Measurements from ENCODE around the gene NUDCD3. TPM values are rescaled to one million over a fixed set of nuclear protein-coding genes. Genes with fewer than 3 reads are reported as not detected.

The NUDCD3 gene
- 10 to 100 TPM; 20.4 to 20.8 TPM for total RNA-seq

- peak; percentile 84 to 89 (median 87) for DNase-seq
- Histone ChIP-seq H3K4me3 (peak within 1 kb of the TSS; percentile 86 to 98), H3K36me3 (replicated peaks in 1 of 2; ENCODE audit: insufficient read depth in 1 of 2, low read depth in 2 of 2) (no peaks in the 10 kb centered on the region), H3K27ac (peak within 1 kb of the TSS; percentile 81 to 99 (median 97)), H3K9me3 (no peaks in the 10 kb centered on the region), H3K4me1 (peaks cover 41% of the 10 kb centered on the region), H3K27me3 (no peaks in the 10 kb centered on the region)
- 0% methylated on average over 28 to 61 of the region's 63 CpGs for WGBS, 2 donors
- TF ChIP-seq POLR2A (IDR thresholded peaks at IDR 0.05) (peak; percentile 24 to 74 (median 73)), CTCF (IDR thresholded peaks at IDR 0.05) (peak in 2 of 7 experiments; percentile 16 to 20)
- intact Hi-C loops (cut with DNase I): no loop called here
- ATAC-seq: peak; percentile 94
These were observed at the start of gene NUDCD3 for GRCh38 chr7:44490351-44491200. Gene NUDCD3 (minus strand): TSS chr7:44490658. CDS start chr7:44490600, 58 bp downstream.

- WGBS, 2 donors: 85 to 87% methylated on average over 24 to 27 of the region's 27 CpGs
- DNase-seq (no peak), ATAC-seq (no peak)
These were observed 49.4 kb upstream of the NUDCD3 start for GRCh38 chr7:44539669-44540506.

GRCh38 chr7:44538798-44539668 lies 48.6 kb upstream of the NUDCD3 start:
- WGBS, 2 donors: 83 to 87% methylated on average over 25 to 31 of the region's 32 CpGs
- Histone ChIP-seq H3K9me3 (no peaks in the 10 kb centered on the region), H3K4me3 (no peak overlapping the region), H3K36me3 (replicated peaks in 1 of 2; ENCODE audit: insufficient read depth in 1 of 2, low read depth in 2 of 2) (no peaks in the 10 kb centered on the region), H3K27ac (no peak overlapping the region), H3K27me3 (no peaks in the 10 kb centered on the region), H3K4me1 (no peaks in the 10 kb centered on the region)
- intact Hi-C loops (cut with DNase I): no loop called here
- TF ChIP-seq POLR2A (IDR thresholded peaks at IDR 0.05): no peak
- no peak for TF ChIP-seq CTCF (IDR thresholded peaks at IDR 0.05)
- no peak for DNase-seq
- ATAC-seq: no peak

More at GRCh38 chr7:44539669-44540506, 49.4 kb upstream of the NUDCD3 start:
- no peak overlapping the region for H3K27ac ChIP-seq
- H3K4me1 ChIP-seq: no peaks in the 10 kb centered on the region
- H3K36me3 ChIP-seq (replicated peaks in 1 of 2; ENCODE audit: insufficient read depth in 1 of 2, low read depth in 2 of 2): no peaks in the 10 kb centered on the region
- H3K9me3 ChIP-seq: no peaks in the 10 kb centered on the region
- intact Hi-C loops (cut with DNase I): no loop called here
- no peaks in the 10 kb centered on the region for H3K27me3 ChIP-seq
- H3K4me3 ChIP-seq: no peak overlapping the region
- no peak for TF ChIP-seq CTCF (IDR thresholded peaks at IDR 0.05)
- no peak for TF ChIP-seq POLR2A (IDR thresholded peaks at IDR 0.05)

DNA sequence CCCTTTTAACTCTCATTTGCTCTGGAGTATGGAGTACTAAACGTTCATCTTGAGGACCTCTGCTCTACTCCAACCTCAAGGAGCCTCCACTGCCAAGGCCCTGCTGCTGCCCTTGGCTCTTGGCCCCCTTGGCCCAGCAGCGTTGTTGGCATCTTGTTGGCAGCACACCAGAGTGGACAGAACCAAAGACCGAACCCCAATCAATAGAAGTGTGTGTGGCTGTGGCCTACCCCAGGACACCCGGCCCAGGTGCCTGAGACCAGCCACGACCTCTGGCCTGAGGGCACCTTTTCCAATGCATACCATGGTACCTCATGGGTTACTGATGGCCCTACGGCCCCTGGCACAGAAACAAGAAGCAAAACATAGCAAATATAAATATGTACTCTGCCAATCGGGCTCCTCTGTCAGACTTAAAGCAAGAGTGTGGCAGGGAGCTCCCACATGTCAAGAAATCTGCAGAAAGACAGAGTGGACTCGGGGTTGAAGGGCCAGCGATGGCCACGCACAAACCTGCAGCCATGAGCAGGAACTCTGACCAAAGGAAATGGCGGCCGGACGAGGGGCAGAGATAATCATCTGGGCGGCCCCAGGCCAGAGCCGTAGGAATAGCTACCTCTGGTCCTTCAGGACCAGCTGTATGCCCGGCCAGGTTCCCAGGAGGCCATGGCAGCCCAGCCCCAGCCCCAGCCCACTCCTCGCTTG lies 47.8 kb upstream of the NUDCD3 start:
- Histone ChIP-seq H3K27ac (no peak overlapping the region), H3K4me3 (no peak overlapping the region), H3K4me1 (no peaks in the 10 kb centered on the region), H3K36me3 (replicated peaks in 1 of 2; ENCODE audit: insufficient read depth in 1 of 2, low read depth in 2 of 2) (no peaks in the 10 kb centered on the region), H3K9me3 (no peaks in the 10 kb centered on the region), H3K27me3 (no peaks in the 10 kb centered on the region)
- ATAC-seq: no peak
- DNase-seq: no peak
- TF ChIP-seq POLR2A (IDR thresholded peaks at IDR 0.05) (no peak), CTCF (IDR thresholded peaks at IDR 0.05) (no peak)
- intact Hi-C loops (cut with DNase I): no loop called here
- 70 to 71% methylated on average over 9 to 17 of the region's 17 CpGs for WGBS, 2 donors
